Measurements from ENCODE around the gene BPI. TPM values are rescaled to one million over a fixed set of nuclear protein-coding genes. Genes with fewer than 3 reads are reported as not detected.

The BPI gene
- polyA plus RNA-seq, 1 experiment = 0.04 TPM

DNA sequence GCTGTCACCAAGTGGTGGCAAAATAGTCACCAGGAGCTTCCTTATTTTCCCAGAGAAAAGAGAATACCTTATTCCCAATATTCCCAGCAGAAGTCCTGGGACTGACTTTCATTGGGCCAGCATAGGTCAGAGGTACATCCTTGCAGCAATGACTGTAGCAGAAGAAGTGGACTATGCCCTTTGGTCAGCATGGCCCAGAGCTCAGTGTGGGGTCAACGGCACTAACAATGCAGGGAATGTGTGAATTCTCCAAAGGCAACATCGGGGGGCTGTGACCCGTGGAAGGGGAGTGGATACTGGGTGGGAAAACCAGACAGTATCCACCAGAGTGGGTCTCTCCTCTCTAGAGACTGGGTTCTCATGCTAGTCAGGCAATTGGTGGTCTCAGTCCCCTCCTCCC is 26.7 kb downstream of the BPI start:
- DNase-seq (ENCODE audit: low read depth, low spot score) = no peak
- H3K9me3 ChIP-seq (ENCODE audit: control insufficient read depth, insufficient read depth, low read length) = no peaks in the 10 kb centered on the region
- no peak overlapping the region for H3K4me3 ChIP-seq (ENCODE audit: low read depth, low read length)
- ChIA-PET CTCF (interaction anchor here (0.6 to 1.3 kb wide), 3 partner anchors 25 to 111 kb away, joined by 3 to 5 read pairs (median 3); no protein-coding TSS in a partner anchor), POLR2A (no interaction called here)
- peaks cover 29% of the 10 kb centered on the region for H3K27me3 ChIP-seq (ENCODE audit: control insufficient read depth, insufficient read depth, low read length)
- H3K27ac ChIP-seq (ENCODE audit: low read depth, low read length) = no peak overlapping the region
- TF ChIP-seq CTCF (IDR thresholded peaks at IDR 0.05; ENCODE audit: low read depth, low read length) = no peak

- ChIA-PET POLR2A (no interaction called here), CTCF (interaction anchor here (0.6 to 0.7 kb wide), 2 partner anchors 112 to 174 kb away, joined by 3 to 8 read pairs; no protein-coding TSS in a partner anchor)
- no peak for DNase-seq (ENCODE audit: low read depth, low spot score)
- Histone ChIP-seq H3K27ac (ENCODE audit: low read depth, low read length) (no peak overlapping the region), H3K9me3 (ENCODE audit: control insufficient read depth, insufficient read depth, low read length) (no peaks in the 10 kb centered on the region), H3K27me3 (ENCODE audit: control insufficient read depth, insufficient read depth, low read length) (peaks cover 27% of the 10 kb centered on the region), H3K4me3 (ENCODE audit: low read depth, low read length) (no peak overlapping the region)
- no peak for TF ChIP-seq CTCF (IDR thresholded peaks at IDR 0.05; ENCODE audit: low read depth, low read length)
Observed at GRCh38 chr20:38331245-38331644, 27.3 kb downstream of the BPI start.

DNA sequence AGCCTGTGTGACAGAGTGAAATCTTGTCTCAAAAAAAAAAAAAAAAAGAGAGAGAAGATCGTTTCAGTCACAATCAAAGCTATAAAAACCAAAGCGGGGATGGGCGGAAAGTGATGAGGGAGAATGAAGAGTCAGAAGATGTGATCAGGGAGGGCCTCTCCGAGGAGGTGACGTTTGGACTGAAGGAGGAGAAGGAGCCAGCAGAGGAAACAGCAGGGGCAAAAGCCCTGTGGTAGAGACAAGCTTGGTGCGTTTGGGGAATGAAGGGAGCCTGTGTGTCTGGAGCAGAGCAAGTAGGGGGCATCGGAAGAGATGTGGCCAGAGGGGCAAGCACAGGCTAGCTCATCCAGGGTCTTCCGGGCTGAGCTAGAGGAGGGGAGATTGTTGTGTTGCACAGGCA is 27.9 kb downstream of the BPI start:
- CTCF ChIA-PET = interaction anchor here (0.7 kb wide), 1 partner anchor 174 kb away, joined by 8 read pairs; no protein-coding TSS in a partner anchor
- DNase-seq (ENCODE audit: low read depth, low spot score) = no peak
- Histone ChIP-seq H3K27ac (ENCODE audit: low read depth, low read length) (no peak overlapping the region), H3K4me3 (ENCODE audit: low read depth, low read length) (no peak overlapping the region), H3K9me3 (ENCODE audit: control insufficient read depth, insufficient read depth, low read length) (no peaks in the 10 kb centered on the region; the same call in 1 of the 2 replicates), H3K27me3 (ENCODE audit: control insufficient read depth, insufficient read depth, low read length) (peaks cover 32% of the 10 kb centered on the region)
- no peak for TF ChIP-seq CTCF (IDR thresholded peaks at IDR 0.05; ENCODE audit: low read depth, low read length)
- POLR2A ChIA-PET = interaction anchor here (0.6 kb wide), 1 partner anchor 826 kb away, joined by 3 read pairs; no protein-coding TSS in a partner anchor

- Histone ChIP-seq H3K27me3 (ENCODE audit: control insufficient read depth, insufficient read depth, low read length) (peaks cover 25% of the 10 kb centered on the region), H3K27ac (ENCODE audit: low read depth, low read length) (peak overlapping the region; percentile 11), H3K9me3 (ENCODE audit: control insufficient read depth, insufficient read depth, low read length) (peaks cover 7% of the 10 kb centered on the region), H3K4me3 (ENCODE audit: low read depth, low read length) (no peak overlapping the region)
- no peak for DNase-seq (ENCODE audit: low read depth, low spot score)
- CTCF ChIA-PET = no interaction called here
- POLR2A ChIA-PET = no interaction called here
- no peak for TF ChIP-seq CTCF (IDR thresholded peaks at IDR 0.05; ENCODE audit: low read depth, low read length)
Observed at GRCh38 chr20:38334016-38334415, 30.1 kb downstream of the BPI start.

GRCh38 chr20:38336726-38337125 is 32.8 kb downstream of the BPI start:
- no peak for DNase-seq (ENCODE audit: low read depth, low spot score)
- CTCF ChIA-PET = interaction anchor here (0.6 to 1.5 kb wide), 2 partner anchors 22 to 344 kb away, joined by 3 to 4 read pairs; no protein-coding TSS in a partner anchor
- no peak for TF ChIP-seq CTCF (IDR thresholded peaks at IDR 0.05; ENCODE audit: low read depth, low read length)
- Histone ChIP-seq H3K4me3 (ENCODE audit: low read depth, low read length) (no peak overlapping the region), H3K27me3 (ENCODE audit: control insufficient read depth, insufficient read depth, low read length) (peaks cover 20% of the 10 kb centered on the region), H3K9me3 (ENCODE audit: control insufficient read depth, insufficient read depth, low read length) (peaks cover 7% of the 10 kb centered on the region), H3K27ac (ENCODE audit: low read depth, low read length) (no peak overlapping the region)
- POLR2A ChIA-PET = no interaction called here

Data from AG04450 (cell line).